Stimulated activated naive CD8-positive, alpha-beta T cell treated with anti-CD3 and anti-CD28 coated beads, Interleukin-15, Interleukin-2, amounts not matched to agents 100 ng/mL and 50 ng/mL, for 24 hours (primary cell): ENCODE results near the gene SLC25A44.

Source experiments
- H3K27ac Mint-ChIP-seq: one replicate; pipeline ENCODE4 v1.8.0; 2021; ENCODE audit warnings: mild to moderate bottlenecking, mixed read lengths
- H3K27me3 Mint-ChIP-seq: one replicate; pipeline ENCODE4 v1.8.0; 2021; ENCODE audit warnings: mixed read lengths
- H3K36me3 Mint-ChIP-seq: one replicate; pipeline ENCODE4 v1.8.0; 2021; ENCODE audit warnings: low read depth, mixed read lengths
- H3K4me1 Mint-ChIP-seq: one replicate; pipeline ENCODE4 v1.8.0; 2021; ENCODE audit warnings: low read depth, mixed read lengths
- H3K4me3 Mint-ChIP-seq: one replicate; pipeline ENCODE4 v1.8.0; 2021; ENCODE audit warnings: mild to moderate bottlenecking, mixed read lengths
- H3K9me3 Mint-ChIP-seq: one replicate; pipeline ENCODE4 v1.8.0; 2021; ENCODE audit warnings: mixed read lengths

Gene SLC25A44

DNA sequence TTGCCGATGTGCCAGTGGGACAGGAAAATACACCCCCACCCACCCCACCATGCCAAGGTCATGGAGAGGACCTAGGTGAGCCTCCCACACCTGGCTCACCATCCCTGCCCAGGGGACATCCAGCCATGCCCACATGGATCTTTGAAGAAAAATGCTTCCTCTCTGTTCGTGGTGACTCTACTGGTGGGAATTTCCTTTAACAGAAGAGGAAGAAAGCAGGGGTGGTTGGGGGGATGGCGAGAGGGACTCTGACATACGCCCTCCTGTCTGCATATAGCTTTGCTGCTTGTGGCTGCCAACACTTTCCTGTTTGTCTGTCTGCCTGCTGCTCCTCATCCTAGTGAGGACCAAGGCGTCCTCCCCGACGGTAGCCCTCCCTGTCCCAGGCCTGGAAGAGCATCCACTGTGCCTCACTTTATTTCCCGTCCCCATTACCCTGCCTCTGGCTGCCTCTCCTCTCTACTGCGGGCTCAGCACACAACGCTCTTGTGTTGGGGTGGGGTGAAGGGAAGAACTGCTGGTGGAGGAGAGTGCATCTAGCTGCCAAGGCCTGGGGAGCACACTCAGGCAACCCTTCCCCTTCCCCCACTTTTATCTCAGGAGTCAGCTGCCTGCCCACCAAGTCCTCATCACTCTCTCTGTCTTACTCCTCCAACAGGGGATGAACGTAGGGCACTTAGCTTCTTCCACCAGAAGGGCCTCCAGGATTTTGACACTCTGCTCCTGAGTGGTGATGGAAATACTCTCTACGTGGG is 38.0 kb upstream of the SLC25A44 start:
- H3K27me3 Mint-ChIP-seq = no peaks in the 10 kb centered on the region
- H3K36me3 Mint-ChIP-seq = peaks cover 57% of the 10 kb centered on the region
- peak overlapping the region; percentile 91 for H3K4me3 Mint-ChIP-seq
- H3K4me1 Mint-ChIP-seq = peaks cover 99% of the 10 kb centered on the region
- peak overlapping the region; percentile 29 for H3K27ac Mint-ChIP-seq
- H3K9me3 Mint-ChIP-seq = no peaks in the 10 kb centered on the region

DNA sequence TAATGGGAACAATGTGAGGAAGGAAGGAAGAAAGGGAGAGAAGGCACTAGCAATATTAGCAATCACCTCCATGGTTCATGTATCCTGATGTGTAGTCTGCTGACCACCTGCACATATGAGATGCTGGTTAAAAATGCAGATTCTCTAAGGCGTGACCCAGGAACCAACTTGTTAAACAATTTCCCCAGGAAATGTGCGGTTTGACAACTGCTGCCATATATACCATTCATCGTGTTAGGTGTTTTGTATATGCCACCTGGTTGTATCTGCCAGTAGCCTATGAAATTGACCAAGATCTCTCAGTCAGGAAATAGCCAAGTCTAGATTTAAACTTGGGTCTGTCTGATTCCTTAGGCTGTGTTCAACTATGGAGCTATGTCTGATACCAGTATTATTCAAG is 36.4 kb upstream of the SLC25A44 start:
- H3K36me3 Mint-ChIP-seq = peaks cover 66% of the 10 kb centered on the region
- H3K27ac Mint-ChIP-seq = peak overlapping the region; percentile 32
- H3K9me3 Mint-ChIP-seq = no peaks in the 10 kb centered on the region
- no peaks in the 10 kb centered on the region for H3K27me3 Mint-ChIP-seq
- peaks cover 96% of the 10 kb centered on the region for H3K4me1 Mint-ChIP-seq
- H3K4me3 Mint-ChIP-seq = peak overlapping the region; percentile 91

DNA sequence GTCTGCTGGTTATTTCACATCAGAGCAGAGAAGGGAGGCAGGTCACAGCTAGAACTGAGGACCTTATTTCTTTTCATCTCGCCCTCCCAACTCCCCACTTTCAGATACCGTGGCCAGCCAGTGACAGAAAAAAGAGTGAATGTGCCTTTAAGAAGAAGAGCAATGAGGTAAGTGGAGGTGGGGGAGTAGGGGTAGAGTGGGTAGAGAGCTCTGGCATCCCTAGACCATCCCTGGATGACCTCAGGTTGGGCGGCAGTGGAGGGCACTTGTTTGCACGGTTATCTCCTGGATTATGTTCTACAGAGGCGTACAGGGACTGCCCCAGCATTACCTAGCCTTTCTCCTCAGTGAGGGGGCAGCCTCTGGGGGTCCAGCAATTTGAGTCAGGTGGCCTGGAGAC is 35.9 kb upstream of the SLC25A44 start:
- H3K4me1 Mint-ChIP-seq = peaks cover 93% of the 10 kb centered on the region
- H3K9me3 Mint-ChIP-seq = no peaks in the 10 kb centered on the region
- no peaks in the 10 kb centered on the region for H3K27me3 Mint-ChIP-seq
- no peak overlapping the region for H3K27ac Mint-ChIP-seq
- peaks cover 68% of the 10 kb centered on the region for H3K36me3 Mint-ChIP-seq
- H3K4me3 Mint-ChIP-seq = peak overlapping the region; percentile 91

DNA sequence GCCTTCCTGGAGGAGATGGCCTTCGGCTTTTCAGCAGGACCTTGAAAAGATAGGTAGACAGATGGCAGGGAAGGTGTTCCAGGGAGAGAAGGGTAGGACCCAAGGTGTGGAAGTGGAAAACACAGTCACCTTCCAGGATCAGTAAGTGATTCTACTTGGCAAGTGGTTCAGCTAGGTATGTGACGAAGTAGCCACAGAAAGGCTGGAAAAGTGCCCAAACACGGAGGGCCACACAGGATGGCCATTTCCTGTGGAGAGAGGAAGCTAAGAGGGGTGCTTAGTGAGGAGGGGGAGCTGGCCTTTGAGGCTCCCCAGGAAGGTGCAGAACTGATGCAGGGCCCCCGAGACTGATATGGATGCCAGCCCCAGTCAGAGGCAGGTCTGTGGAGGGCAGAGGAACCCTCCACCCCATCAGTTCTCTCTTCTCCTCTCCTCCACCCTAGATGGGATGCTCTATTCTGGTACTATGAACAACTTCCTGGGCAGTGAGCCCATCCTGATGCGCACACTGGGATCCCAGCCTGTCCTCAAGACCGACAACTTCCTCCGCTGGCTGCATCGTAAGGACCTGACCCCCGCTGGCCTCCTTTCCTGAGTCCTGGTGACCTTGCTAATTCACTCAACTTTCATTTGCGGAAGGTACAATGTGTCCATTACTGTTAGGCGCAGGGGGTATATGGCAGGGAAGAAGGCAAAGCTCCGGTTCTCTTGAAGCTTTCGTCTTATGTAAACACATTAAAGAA is 33.7 kb upstream of the SLC25A44 start:
- Mint-ChIP-seq H3K9me3 (no peaks in the 10 kb centered on the region), H3K27me3 (no peaks in the 10 kb centered on the region), H3K36me3 (peaks cover 77% of the 10 kb centered on the region), H3K27ac (peak overlapping the region; percentile 80), H3K4me3 (peak overlapping the region; percentile 71), H3K4me1 (peaks cover 82% of the 10 kb centered on the region)

DNA sequence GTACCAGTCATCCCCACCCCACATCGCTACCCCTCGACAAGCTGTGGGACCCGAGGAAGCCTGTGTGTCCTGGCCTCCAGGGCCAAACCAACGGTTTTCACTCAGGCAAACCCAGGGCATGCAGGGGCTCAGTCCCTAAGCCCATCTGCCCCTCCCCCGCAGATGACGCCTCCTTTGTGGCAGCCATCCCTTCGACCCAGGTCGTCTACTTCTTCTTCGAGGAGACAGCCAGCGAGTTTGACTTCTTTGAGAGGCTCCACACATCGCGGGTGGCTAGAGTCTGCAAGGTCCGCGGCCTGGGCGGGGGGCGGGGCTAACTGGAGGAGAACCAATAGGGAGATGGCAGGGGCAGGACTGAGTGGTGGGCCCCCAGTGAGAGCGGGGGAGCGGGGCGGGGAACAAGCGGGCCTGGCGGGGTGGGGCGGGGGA is 33.1 kb upstream of the SLC25A44 start:
- no peaks in the 10 kb centered on the region for H3K9me3 Mint-ChIP-seq
- peak overlapping the region; percentile 80 for H3K27ac Mint-ChIP-seq
- peak overlapping the region; percentile 71 for H3K4me3 Mint-ChIP-seq
- peaks cover 82% of the 10 kb centered on the region for H3K4me1 Mint-ChIP-seq
- H3K27me3 Mint-ChIP-seq = no peaks in the 10 kb centered on the region
- peaks cover 78% of the 10 kb centered on the region for H3K36me3 Mint-ChIP-seq

DNA sequence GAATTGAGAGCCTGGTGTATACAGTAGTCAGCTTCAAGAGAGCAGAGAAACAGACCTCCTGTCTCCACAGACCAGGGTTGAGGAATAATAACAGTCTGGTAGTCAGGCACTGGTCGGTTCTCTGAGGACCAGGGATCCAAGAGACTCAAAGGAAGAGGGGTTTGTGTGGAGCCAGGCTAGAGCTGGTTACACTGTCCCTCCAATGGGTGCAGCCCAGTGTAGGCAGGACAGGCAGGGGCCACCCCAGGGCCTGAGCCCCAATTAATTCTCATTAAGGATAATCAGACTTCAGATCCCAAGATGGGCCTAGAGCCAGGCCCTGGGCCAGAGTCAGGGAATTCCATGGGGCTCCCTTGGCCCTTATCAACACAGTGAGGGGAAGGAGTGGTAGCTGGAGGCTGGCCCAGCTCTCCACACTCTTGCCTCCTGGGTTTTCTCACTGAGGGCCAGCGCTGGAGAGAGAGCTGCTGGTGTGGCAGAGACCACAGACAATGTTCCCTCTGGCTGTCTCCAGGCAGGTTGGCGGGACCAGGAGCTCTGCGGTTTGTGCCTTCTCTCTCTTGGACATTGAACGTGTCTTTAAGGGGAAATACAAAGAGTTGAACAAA is 31.4 kb upstream of the SLC25A44 start:
- Mint-ChIP-seq H3K27ac (peak overlapping the region; percentile 67), H3K27me3 (no peaks in the 10 kb centered on the region), H3K9me3 (no peaks in the 10 kb centered on the region), H3K36me3 (peaks cover 75% of the 10 kb centered on the region), H3K4me3 (no peak overlapping the region), H3K4me1 (peaks cover 71% of the 10 kb centered on the region)

DNA sequence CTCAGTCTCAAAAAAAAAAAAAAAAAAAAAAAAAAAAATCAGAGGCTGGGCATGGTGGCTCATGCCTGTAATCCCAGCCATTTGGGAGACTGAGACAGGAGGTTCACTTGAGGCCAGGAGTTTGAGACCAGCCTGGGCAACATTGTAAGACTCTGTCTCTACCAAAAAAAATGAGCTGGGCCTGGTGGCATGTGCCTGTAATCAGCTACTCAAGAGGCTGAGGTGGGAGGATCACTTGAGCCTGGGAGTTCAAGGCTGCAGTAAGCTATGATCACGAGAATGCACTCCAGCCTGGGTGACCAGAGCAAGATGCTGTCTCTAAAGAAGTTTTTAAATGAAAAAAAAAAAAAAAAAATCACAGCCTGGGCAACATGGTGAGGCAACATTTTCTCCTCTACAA is 30.2 kb upstream of the SLC25A44 start:
- H3K4me3 Mint-ChIP-seq = no peak overlapping the region
- peaks cover 73% of the 10 kb centered on the region for H3K36me3 Mint-ChIP-seq
- H3K27me3 Mint-ChIP-seq = no peaks in the 10 kb centered on the region
- no peak overlapping the region for H3K27ac Mint-ChIP-seq
- H3K9me3 Mint-ChIP-seq = no peaks in the 10 kb centered on the region
- H3K4me1 Mint-ChIP-seq = peaks cover 60% of the 10 kb centered on the region

DNA sequence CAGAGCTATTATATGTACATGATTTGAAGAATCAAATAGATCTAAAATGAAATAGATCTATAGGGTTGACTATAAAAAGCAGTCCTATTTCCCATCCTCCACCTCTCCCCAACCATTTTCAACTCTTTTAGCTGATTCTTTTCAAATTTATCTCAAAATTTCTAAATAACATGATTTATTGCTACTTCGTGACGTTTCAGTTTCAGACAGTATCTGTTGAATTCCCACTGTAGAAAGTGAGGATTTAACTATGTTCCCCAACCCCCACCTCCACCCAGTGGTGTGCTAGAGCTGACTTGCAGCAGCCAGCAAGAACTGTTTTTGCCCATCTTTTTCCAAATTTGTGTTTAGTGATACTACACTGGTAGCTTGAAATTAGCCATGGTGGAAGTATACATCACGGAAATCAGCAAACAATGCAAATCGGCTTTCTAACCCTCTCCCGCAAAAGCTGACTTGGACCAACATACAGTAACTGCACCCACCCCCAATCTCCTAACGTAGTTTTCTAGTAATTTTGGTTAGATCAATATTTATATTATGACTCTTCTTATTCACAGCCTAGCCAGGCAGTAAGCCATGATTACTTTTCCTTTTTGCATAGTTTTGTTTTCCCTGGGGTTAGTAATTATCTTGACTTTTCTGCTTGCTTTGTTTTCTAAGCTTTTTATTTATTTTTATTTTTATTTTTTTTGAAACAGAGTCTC is 29.6 kb upstream of the SLC25A44 start:
- no peak overlapping the region for H3K27ac Mint-ChIP-seq
- peaks cover 73% of the 10 kb centered on the region for H3K36me3 Mint-ChIP-seq

DNA sequence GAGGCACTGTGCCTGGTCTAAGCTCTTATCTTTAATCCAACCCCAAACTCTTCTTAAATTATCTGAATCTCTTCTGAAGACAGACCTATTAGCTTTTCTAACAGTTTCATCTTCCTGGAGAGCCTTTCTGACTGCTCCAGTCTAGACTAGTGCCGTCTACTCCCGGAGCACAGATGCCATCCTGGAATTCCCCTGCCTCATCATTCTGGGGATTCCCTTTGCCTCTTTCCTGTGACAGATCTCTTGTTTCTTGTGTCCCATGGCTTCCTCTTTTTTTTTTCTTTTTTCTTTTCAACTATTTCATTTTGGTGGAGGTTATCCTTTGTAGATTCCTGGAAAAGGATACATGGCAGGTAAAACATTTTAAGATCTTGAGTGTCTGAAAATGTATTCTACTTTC is 28.8 kb upstream of the SLC25A44 start:
- H3K4me3 Mint-ChIP-seq = no peak overlapping the region
- H3K9me3 Mint-ChIP-seq = no peaks in the 10 kb centered on the region
- no peaks in the 10 kb centered on the region for H3K27me3 Mint-ChIP-seq
- H3K36me3 Mint-ChIP-seq = peaks cover 65% of the 10 kb centered on the region
- peak overlapping the region; percentile 39 for H3K27ac Mint-ChIP-seq
- H3K4me1 Mint-ChIP-seq = peaks cover 46% of the 10 kb centered on the region

More for the DNA sequence above, 29.6 kb upstream of the SLC25A44 start:
- H3K27me3 Mint-ChIP-seq = no peaks in the 10 kb centered on the region
- no peaks in the 10 kb centered on the region for H3K9me3 Mint-ChIP-seq
- H3K4me3 Mint-ChIP-seq = no peak overlapping the region
- peaks cover 54% of the 10 kb centered on the region for H3K4me1 Mint-ChIP-seq

DNA sequence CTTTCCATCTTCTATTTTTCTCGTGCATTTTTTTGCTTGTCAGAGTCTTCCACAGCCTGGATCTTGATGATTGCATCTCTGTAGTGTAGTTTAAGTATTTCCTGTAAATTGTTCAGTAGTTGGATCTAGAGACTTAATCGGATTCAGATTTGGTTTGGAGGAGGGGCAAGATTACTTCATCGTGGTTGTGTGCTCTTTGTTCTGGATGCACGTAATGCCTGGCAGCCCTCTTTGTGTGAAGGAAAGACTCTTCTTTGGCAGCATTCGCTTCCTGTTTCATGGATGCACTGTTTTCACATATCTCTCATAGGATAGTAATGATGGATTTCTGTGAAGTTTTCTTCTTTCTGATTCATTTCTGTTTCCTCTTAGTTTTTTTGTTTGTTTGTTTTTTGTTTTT is 26.4 kb upstream of the SLC25A44 start:
- H3K4me3 Mint-ChIP-seq = no peak overlapping the region
- H3K27me3 Mint-ChIP-seq = no peaks in the 10 kb centered on the region
- peaks cover 57% of the 10 kb centered on the region for H3K36me3 Mint-ChIP-seq
- H3K9me3 Mint-ChIP-seq = no peaks in the 10 kb centered on the region
- H3K27ac Mint-ChIP-seq = no peak overlapping the region
- H3K4me1 Mint-ChIP-seq = peaks cover 26% of the 10 kb centered on the region

DNA sequence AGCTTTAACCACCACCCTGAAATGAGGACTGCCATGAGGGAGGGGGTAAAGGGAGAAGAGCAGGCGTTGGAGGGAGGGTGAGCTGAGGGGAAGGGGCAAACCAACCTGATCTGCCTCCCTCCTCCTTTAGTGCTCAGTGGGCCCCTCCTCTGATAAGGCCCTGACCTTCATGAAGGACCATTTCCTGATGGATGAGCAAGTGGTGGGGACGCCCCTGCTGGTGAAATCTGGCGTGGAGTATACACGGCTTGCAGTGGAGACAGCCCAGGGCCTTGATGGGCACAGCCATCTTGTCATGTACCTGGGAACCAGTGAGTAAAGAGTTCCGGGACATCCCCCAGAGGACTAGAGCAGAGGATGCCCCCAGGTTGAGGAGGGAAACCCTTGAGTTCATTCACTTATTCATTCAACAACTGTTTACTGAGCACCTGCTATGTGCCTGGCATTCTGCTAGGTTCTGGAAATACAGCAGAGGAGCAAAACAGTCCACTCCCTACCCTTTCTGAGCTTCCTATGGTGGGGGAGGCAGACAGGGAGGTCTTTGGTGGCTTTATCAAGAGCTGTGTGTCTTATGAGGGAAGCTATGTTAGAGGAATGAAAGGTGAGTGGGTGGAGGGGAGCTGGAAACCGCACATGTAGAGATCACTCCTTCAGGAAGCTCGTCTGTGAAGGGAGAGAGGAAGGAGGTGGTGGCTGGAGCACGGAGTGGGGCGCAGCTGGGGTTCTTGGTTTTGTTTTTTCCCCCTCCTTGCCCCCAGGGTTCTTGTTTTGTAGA is 21.0 kb upstream of the SLC25A44 start:
- no peaks in the 10 kb centered on the region for H3K9me3 Mint-ChIP-seq
- peaks cover 64% of the 10 kb centered on the region for H3K36me3 Mint-ChIP-seq
- peak overlapping the region; percentile 36 for H3K27ac Mint-ChIP-seq
- H3K27me3 Mint-ChIP-seq = no peaks in the 10 kb centered on the region
- no peak overlapping the region for H3K4me3 Mint-ChIP-seq
- H3K4me1 Mint-ChIP-seq = peaks cover 13% of the 10 kb centered on the region

DNA sequence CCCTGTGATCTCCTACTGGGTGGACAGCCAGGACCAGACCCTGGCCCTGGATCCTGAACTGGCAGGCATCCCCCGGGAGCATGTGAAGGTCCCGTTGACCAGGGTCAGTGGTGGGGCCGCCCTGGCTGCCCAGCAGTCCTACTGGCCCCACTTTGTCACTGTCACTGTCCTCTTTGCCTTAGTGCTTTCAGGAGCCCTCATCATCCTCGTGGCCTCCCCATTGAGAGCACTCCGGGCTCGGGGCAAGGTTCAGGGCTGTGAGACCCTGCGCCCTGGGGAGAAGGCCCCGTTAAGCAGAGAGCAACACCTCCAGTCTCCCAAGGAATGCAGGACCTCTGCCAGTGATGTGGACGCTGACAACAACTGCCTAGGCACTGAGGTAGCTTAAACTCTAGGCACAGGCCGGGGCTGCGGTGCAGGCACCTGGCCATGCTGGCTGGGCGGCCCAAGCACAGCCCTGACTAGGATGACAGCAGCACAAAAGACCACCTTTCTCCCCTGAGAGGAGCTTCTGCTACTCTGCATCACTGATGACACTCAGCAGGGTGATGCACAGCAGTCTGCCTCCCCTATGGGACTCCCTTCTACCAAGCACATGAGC is 17.2 kb upstream of the SLC25A44 start:
- Mint-ChIP-seq H3K36me3 (peaks cover 52% of the 10 kb centered on the region), H3K9me3 (no peaks in the 10 kb centered on the region), H3K27me3 (no peaks in the 10 kb centered on the region), H3K4me3 (no peak overlapping the region), H3K27ac (no peak overlapping the region), H3K4me1 (peaks cover 20% of the 10 kb centered on the region)

DNA sequence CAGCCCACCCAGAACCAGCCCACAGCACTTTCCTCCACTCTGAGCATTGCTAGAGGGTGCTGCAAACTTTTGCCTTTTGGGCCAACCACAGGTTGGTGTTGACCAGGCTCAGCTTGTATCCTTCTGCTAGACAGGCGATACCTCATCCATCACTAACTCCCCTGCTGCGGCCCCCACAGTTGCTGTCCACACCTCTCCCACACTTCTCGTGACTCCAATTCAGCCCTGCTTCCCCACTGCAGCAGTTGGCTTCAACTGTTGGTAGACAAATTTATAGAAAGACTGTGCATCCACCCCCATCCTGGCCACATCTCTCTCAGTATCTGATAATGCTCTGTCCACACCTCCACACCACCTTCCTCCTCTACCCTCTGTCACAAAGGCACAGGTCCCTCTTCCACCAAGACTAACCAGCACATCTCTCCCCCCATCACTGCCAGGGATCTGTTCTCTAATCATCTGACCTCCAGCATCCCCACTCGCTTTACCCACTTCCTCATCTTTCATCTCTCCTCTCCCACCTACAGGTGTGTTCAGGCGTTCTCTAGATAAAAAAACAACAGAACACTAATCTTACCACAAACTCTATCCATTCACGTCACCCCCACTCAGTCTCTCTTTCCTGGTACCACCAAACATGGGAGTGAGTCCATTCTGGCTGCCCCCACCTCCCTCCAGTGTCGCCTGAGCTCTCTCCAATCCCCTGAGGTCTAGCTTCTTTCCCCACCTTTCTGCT is 15.8 kb upstream of the SLC25A44 start:
- Mint-ChIP-seq H3K9me3 (no peaks in the 10 kb centered on the region), H3K27ac (peak overlapping the region; percentile 43)

More for the DNA sequence above, 15.8 kb upstream of the SLC25A44 start:
- Mint-ChIP-seq H3K36me3 (peaks cover 48% of the 10 kb centered on the region), H3K27me3 (no peaks in the 10 kb centered on the region), H3K4me3 (no peak overlapping the region), H3K4me1 (peaks cover 16% of the 10 kb centered on the region)
